Ishikawa (cell line): ENCODE data around the gene MTMR4.
A peak's percentile ranks its signal among the peaks of the same experiment; 100 is the strongest.

Source experiments
- CEBPB ChIP-seq: IDR thresholded peaks from 2 replicates; pipeline ENCODE4 v1.6.1; 2012
- CREB1 ChIP-seq: IDR thresholded peaks from 2 replicates; pipeline ENCODE4 v1.6.1; 2012; ENCODE audit warnings: low read depth
- EGR1 ChIP-seq: IDR thresholded peaks from 2 replicates; pipeline ENCODE4 v1.6.1; 2012
- EP300 ChIP-seq: IDR thresholded peaks from 2 replicates; pipeline ENCODE4 v1.6.1; 2012; ENCODE audit warnings: borderline replicate concordance
- FOXM1 ChIP-seq: IDR thresholded peaks from 2 replicates; pipeline ENCODE4 v1.6.1; 2012; ENCODE audit warnings: low read depth, borderline replicate concordance
- MAX ChIP-seq: IDR thresholded peaks from 2 replicates; pipeline ENCODE4 v1.6.1; 2012
- NFIC ChIP-seq: IDR thresholded peaks from 2 replicates; pipeline ENCODE4 v1.6.1; 2012
- RAD21 ChIP-seq: IDR thresholded peaks from 2 replicates; pipeline ENCODE4 v1.6.1; 2012; ENCODE audit warnings: low read depth
- TAF1 ChIP-seq: IDR thresholded peaks from 2 replicates; pipeline ENCODE4 v1.6.1; 2012; ENCODE audit warnings: low read depth, mild to moderate bottlenecking
- TCF12 ChIP-seq: IDR thresholded peaks from 2 replicates; pipeline ENCODE4 v1.6.1; 2012; ENCODE audit warnings: low read depth
- TEAD4 ChIP-seq: IDR thresholded peaks from 2 replicates; pipeline ENCODE4 v1.6.1; 2012
- YY1 ChIP-seq: IDR thresholded peaks from 2 replicates; pipeline ENCODE4 v1.6.1; 2012; ENCODE audit warnings: low read depth
- ZBTB7A ChIP-seq: IDR thresholded peaks from 2 replicates; pipeline ENCODE4 v1.6.1; 2012; ENCODE audit warnings: low read depth
- TF ChIP-seq, protein P1 (sequence below): IDR thresholded peaks from 2 replicates; pipeline ENCODE4 v1.6.1; 2012
- TF ChIP-seq, protein P2 (sequence below): IDR thresholded peaks from 2 replicates; pipeline ENCODE4 v1.6.1; 2012; ENCODE audit warnings: low read depth, mild to moderate bottlenecking

Gene MTMR4

DNA sequence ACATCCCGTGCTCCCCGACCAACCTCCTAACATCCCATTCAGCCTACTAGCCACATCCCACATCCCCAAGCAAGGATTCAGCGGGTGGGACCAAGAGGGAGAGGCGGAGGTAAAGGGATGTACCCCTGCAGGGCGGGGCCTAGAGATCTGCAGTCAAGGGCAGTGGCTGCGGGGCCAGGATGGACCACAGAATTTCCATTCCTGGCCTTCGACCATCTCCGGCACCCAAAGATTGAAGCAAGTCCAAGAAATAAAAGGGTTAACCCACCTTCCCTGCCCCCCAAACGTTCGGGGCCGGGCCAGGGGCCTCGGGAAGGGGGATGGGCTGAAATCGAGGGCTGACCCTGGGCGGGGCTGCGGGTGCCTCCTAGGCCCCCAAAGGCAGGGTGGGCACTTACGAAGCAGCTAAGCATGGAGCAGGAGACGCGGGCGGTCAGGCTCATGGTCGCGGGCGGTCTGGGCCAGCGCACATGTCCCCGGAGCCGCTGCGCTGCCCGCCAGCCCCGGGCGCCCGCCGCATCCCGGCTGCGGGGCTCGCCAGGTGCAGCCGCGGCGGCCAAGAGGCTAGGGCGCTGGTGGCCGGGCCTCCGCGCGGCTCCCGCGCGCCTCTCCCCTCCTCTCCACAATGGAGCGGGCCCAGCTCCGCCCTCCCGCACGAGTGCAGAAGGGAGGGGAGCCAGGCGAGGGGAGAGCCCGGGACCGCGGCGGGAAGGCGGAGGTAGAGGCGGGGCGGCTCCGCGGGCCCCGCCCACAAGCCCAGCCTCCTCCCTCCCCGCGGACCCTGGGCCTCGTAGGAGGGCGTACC lies at the start of gene MTMR4:
Gene MTMR4, minus strand, starts transcription at position 674 of the 805 bp plus-strand sequence. Its CDS starts 231 bp downstream, at position 443.
- no peak for TF ChIP-seq RAD21
- TF ChIP-seq MAX, result peak; percentile 37
- TF ChIP-seq, protein P1, sequence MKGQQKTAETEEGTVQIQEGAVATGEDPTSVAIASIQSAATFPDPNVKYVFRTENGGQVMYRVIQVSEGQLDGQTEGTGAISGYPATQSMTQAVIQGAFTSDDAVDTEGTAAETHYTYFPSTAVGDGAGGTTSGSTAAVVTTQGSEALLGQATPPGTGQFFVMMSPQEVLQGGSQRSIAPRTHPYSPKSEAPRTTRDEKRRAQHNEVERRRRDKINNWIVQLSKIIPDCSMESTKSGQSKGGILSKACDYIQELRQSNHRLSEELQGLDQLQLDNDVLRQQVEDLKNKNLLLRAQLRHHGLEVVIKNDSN, result 0 out of 2 replicates have a peak, but pooled peaks have one; percentile 21
- TF ChIP-seq TAF1, result peak; percentile 52; the same call in 1 of the 2 replicates

- TF ChIP-seq, protein P1, result no peak
- TF ChIP-seq MAX (no peak), RAD21 (no peak), NFIC (no peak), TAF1 (no peak), EGR1 (no peak), TEAD4 (no peak), EP300 (no peak)
Measured at GRCh38 chr17:58560511-58560910, 46.1 kb upstream of the MTMR4 start.

DNA sequence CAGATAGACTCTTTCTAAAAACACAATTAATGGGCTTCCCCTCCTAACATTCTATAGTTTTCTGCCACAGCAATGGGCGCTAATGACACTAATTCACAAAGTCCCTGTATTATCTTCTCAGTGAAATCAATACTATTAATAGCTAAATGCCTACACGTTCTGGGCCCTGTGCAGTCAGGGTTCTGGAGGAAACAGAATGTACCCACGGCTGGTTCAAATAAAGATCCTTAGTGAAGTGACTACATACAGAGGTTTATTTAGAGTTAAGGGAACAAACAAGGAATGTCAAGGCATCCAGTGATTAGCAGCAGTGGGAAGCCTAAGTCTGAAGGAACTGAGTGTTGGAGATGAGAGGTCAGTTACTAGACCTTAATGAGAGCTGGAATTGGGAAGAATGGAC lies 43.5 kb upstream of the MTMR4 start:
- TF ChIP-seq FOXM1 (no peak), ZBTB7A (no peak)
- TF ChIP-seq, protein P2, sequence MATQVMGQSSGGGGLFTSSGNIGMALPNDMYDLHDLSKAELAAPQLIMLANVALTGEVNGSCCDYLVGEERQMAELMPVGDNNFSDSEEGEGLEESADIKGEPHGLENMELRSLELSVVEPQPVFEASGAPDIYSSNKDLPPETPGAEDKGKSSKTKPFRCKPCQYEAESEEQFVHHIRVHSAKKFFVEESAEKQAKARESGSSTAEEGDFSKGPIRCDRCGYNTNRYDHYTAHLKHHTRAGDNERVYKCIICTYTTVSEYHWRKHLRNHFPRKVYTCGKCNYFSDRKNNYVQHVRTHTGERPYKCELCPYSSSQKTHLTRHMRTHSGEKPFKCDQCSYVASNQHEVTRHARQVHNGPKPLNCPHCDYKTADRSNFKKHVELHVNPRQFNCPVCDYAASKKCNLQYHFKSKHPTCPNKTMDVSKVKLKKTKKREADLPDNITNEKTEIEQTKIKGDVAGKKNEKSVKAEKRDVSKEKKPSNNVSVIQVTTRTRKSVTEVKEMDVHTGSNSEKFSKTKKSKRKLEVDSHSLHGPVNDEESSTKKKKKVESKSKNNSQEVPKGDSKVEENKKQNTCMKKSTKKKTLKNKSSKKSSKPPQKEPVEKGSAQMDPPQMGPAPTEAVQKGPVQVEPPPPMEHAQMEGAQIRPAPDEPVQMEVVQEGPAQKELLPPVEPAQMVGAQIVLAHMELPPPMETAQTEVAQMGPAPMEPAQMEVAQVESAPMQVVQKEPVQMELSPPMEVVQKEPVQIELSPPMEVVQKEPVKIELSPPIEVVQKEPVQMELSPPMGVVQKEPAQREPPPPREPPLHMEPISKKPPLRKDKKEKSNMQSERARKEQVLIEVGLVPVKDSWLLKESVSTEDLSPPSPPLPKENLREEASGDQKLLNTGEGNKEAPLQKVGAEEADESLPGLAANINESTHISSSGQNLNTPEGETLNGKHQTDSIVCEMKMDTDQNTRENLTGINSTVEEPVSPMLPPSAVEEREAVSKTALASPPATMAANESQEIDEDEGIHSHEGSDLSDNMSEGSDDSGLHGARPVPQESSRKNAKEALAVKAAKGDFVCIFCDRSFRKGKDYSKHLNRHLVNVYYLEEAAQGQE, result no peak

GRCh38 chr17:58556833-58557250 lies 42.4 kb upstream of the MTMR4 start:
- TF ChIP-seq CREB1, result no peak
- TF ChIP-seq MAX, result no peak
- no peak for TF ChIP-seq CEBPB

GRCh38 chr17:58541249-58541648 lies 26.8 kb upstream of the MTMR4 start:
- TF ChIP-seq CREB1, result no peak
- TF ChIP-seq RAD21, result peak; percentile 42; the same call in 1 of the 2 replicates

- TF ChIP-seq, protein P2, result no peak
- TF ChIP-seq NFIC, result no peak
- TF ChIP-seq TCF12, result no peak
- TF ChIP-seq CEBPB, result no peak
- TF ChIP-seq YY1, result no peak
- no peak for TF ChIP-seq TEAD4
- TF ChIP-seq, protein P1, result no peak
- no peak for TF ChIP-seq EGR1
- no peak for TF ChIP-seq CREB1
- TF ChIP-seq EP300, result no peak
- TF ChIP-seq FOXM1, result no peak
- TF ChIP-seq RAD21, result no peak
- no peak for TF ChIP-seq MAX
- TF ChIP-seq ZBTB7A, result no peak
- TF ChIP-seq TAF1, result no peak
Measured at GRCh38 chr17:58539698-58540097, 25.3 kb upstream of the MTMR4 start.
